ENCODE measurements around the gene MAPK6.

- TF ChIP-seq CTCF (tag by site-specific recombination; IDR thresholded peaks at IDR 0.05), result no peak
- no peak for TF ChIP-seq ZSCAN30 (tag by site-specific recombination; IDR thresholded peaks at IDR 0.05)
Observed at GRCh38 chr15:51973220-51973619, 45.8 kb upstream of the MAPK6 start.
